PC-9 (cell line): ENCODE measurements around the gene GAK. TPM values are rescaled to one million over a fixed set of nuclear protein-coding genes. Genes with fewer than 3 reads are reported as not detected.

ENCODE experiments used
- BruUV-seq: library from RNA; stranded (reverse); fragments of 400-500 nt; replicated peaks from 2 replicates; lab custom pipeline; 2021; lab: Mats Ljungman, UMichigan
- CTCF ChIA-PET: fragments of 300-600 bp; sonication (Branson Sonifier 250); formaldehyde crosslinking; loops from one replicate; lab custom pipeline; 2022; ENCODE audit warnings: antibody characterized with exemption; lab: Charles Lee
- POLR2A ChIA-PET: fragments of 300-600 bp; sonication (Branson Sonifier 250); formaldehyde crosslinking; loops from one replicate; lab custom pipeline; 2022; ENCODE audit warnings: antibody characterized with exemption; ENCODE audit not compliant: unreplicated experiment; lab: Charles Lee
- DNase-seq, 2 experiments: peaks; one replicate each; pipeline versions ENCODE4 v3.0.0 to v3.0.0-alpha.2; 2015 to 2022; ENCODE audit warnings: mixed read lengths in 1 of 2
- H2AFZ ChIP-seq: fragments of 200-600 bp; sonication (generic); 2 replicates; pipeline ENCODE4 v1.8.1; 2017; ENCODE audit warnings: antibody characterized with exemption
- H3F3A ChIP-seq: fragments of 200-600 bp; sonication (generic); 2 replicates; pipeline ENCODE4 v1.8.1; 2017; ENCODE audit warnings: antibody characterized with exemption, mild to moderate bottlenecking, low read depth; ENCODE audit not compliant: insufficient read depth
- H3K27ac ChIP-seq: fragments of 200-600 bp; sonication (generic); 2 replicates; pipeline ENCODE4 v1.6.1; 2016; ENCODE audit warnings: mixed run types
- H3K27me3 ChIP-seq: fragments of 200-600 bp; sonication (generic); 2 replicates; pipeline ENCODE4 v1.6.1; 2016; ENCODE audit warnings: low read depth, mixed run types; ENCODE audit not compliant: insufficient read depth
- H3K36me3 ChIP-seq: fragments of 200-600 bp; sonication (generic); 2 replicates; pipeline ENCODE4 v1.6.1; 2016; ENCODE audit warnings: low read depth, mixed run types
- H3K4me1 ChIP-seq: fragments of 200-600 bp; sonication (generic); replicated peaks from 2 replicates; pipeline ENCODE4 v1.6.1; 2016; ENCODE audit warnings: mixed run types; ENCODE audit not compliant: insufficient read depth
- H3K4me2 ChIP-seq: fragments of 200-600 bp; sonication (generic); 2 replicates; pipeline ENCODE4 v1.6.1; 2017; ENCODE audit warnings: mixed run types
- H3K4me3 ChIP-seq: fragments of 200-600 bp; sonication (generic); 2 replicates; pipeline ENCODE4 v1.6.1; 2016; ENCODE audit warnings: mixed run types
- H3K79me2 ChIP-seq: fragments of 200-600 bp; sonication (generic); 2 replicates; pipeline ENCODE4 v1.6.1; 2017; ENCODE audit warnings: low read depth, mixed run types
- H3K9me2 ChIP-seq: fragments of 200-600 bp; sonication (generic); 2 replicates; pipeline ENCODE4 v1.8.1; 2017; ENCODE audit warnings: mild to moderate bottlenecking; ENCODE audit not compliant: insufficient read depth
- H3K9me3 ChIP-seq: fragments of 200-600 bp; sonication (generic); 2 replicates; pipeline ENCODE4 v1.8.1; 2016; ENCODE audit warnings: low read depth; ENCODE audit not compliant: insufficient read depth
- H4K20me1 ChIP-seq: fragments of 200-600 bp; sonication (generic); 2 replicates; pipeline ENCODE4 v1.8.1; 2017; ENCODE audit not compliant: insufficient read depth
- CTCF ChIP-seq: fragments of 200-600 bp; sonication (generic); conservative IDR thresholded peaks from 2 replicates; pipeline ENCODE4 v1.6.1; 2017; ENCODE audit warnings: mixed run types, antibody characterized with exemption, mild to moderate bottlenecking, moderate library complexity
- EZH2 ChIP-seq: fragments of 200-600 bp; sonication (generic); IDR thresholded peaks from 2 replicates; pipeline ENCODE4 v1.8.0; 2017; ENCODE audit warnings: antibody characterized with exemption, low read depth
- intact Hi-C: fragments of 100-400 bp; cut with micrococcal nuclease; formaldehyde crosslinking; loops from one replicate; pipeline ENCODE4 v1.10.0; 2022; ENCODE audit not compliant: unreplicated experiment
- total RNA-seq: library from RNA; stranded (reverse); gene quantifications from 2 replicates; pipeline ENCODE4 v1.2.3, GENCODE V29; 2021

Gene GAK
- total RNA-seq, 1 experiment from 2014 or later: 114 TPM

- Histone ChIP-seq H4K20me1 (no peaks in the 10 kb centered on the region), H3K9me2 (no peaks in the 10 kb centered on the region), H3K9me3 (no peaks in the 10 kb centered on the region), H3K4me3 (no peak overlapping the region), H3K4me2 (no peak overlapping the region), H3K27ac (no peak overlapping the region), H3F3A (no peaks in the 10 kb centered on the region), H3K36me3 (no peaks in the 10 kb centered on the region), H3K79me2 (no peaks in the 10 kb centered on the region), H3K27me3 (no peaks in the 10 kb centered on the region), H2AFZ (no peak overlapping the region), H3K4me1 (no peaks in the 10 kb centered on the region)
- intact Hi-C loops: no loop called here
- POLR2A ChIA-PET: no interaction called here
- no TSS peak for BruUV-seq
- no peak for TF ChIP-seq CTCF
- no peak for TF ChIP-seq EZH2
- CTCF ChIA-PET: no interaction called here
- no peak for DNase-seq
Observed at GRCh38 chr4:848307-848691, 83.8 kb downstream of the GAK start.

- Histone ChIP-seq H3K4me1 (no peaks in the 10 kb centered on the region), H2AFZ (no peak overlapping the region), H3K9me2 (no peaks in the 10 kb centered on the region), H4K20me1 (no peaks in the 10 kb centered on the region), H3F3A (no peaks in the 10 kb centered on the region), H3K4me2 (no peak overlapping the region), H3K36me3 (no peaks in the 10 kb centered on the region), H3K27ac (no peak overlapping the region), H3K4me3 (no peak overlapping the region), H3K9me3 (no peaks in the 10 kb centered on the region; the same call in 1 of the 2 replicates), H3K27me3 (no peaks in the 10 kb centered on the region), H3K79me2 (no peaks in the 10 kb centered on the region)
- intact Hi-C loops: no loop called here
- CTCF ChIA-PET: no interaction called here
- BruUV-seq: no TSS peak
- POLR2A ChIA-PET: no interaction called here
- no peak for TF ChIP-seq EZH2
- no peak for TF ChIP-seq CTCF
- no peak for DNase-seq
Observed at GRCh38 chr4:845836-846251, 86.3 kb downstream of the GAK start.

- Histone ChIP-seq H3K36me3 (no peaks in the 10 kb centered on the region), H3K9me2 (no peaks in the 10 kb centered on the region), H3K27me3 (no peaks in the 10 kb centered on the region), H3K9me3 (no peaks in the 10 kb centered on the region; the same call in 1 of the 2 replicates), H3K4me2 (no peak overlapping the region), H3K4me3 (no peak overlapping the region), H2AFZ (no peak overlapping the region), H3K27ac (no peak overlapping the region), H3K4me1 (no peaks in the 10 kb centered on the region), H3F3A (no peaks in the 10 kb centered on the region), H3K79me2 (no peaks in the 10 kb centered on the region), H4K20me1 (no peaks in the 10 kb centered on the region)
- CTCF ChIA-PET: no interaction called here
- no TSS peak for BruUV-seq
- POLR2A ChIA-PET: no interaction called here
- intact Hi-C loops: no loop called here
- TF ChIP-seq EZH2: no peak
- no peak for TF ChIP-seq CTCF
- no peak for DNase-seq
Observed at GRCh38 chr4:845233-845835, 86.8 kb downstream of the GAK start.
